HG03108 (cell line): ENCODE measurements around the gene PLAGL1.
A peak's percentile ranks its signal among the peaks of the same experiment; 100 is the strongest.
"Not testable (repeated sequence)": the region's sequence is repeated elsewhere in the genome, so short reads cannot be mapped to it uniquely, and the experiment has no call there.

ENCODE experiments used
- ATAC-seq: cut with Tn5 transposase; IDR thresholded peaks from one replicate; pipeline ENCODE4 v1.9.1; 2021; ENCODE audit warnings: moderate library complexity; ENCODE audit not compliant: unreplicated experiment

The PLAGL1 gene

GRCh38 chr6:144008120-144008811 lies at the start of gene PLAGL1:
PLAGL1 (minus strand) TSS chr6:144008259; CDS start chr6:143948136, 60,123 bp downstream.
- peak; percentile 58 for ATAC-seq

GRCh38 chr6:144055121-144055931 lies 47.3 kb upstream of the PLAGL1 start:
- peak; percentile 88 for ATAC-seq

DNA sequence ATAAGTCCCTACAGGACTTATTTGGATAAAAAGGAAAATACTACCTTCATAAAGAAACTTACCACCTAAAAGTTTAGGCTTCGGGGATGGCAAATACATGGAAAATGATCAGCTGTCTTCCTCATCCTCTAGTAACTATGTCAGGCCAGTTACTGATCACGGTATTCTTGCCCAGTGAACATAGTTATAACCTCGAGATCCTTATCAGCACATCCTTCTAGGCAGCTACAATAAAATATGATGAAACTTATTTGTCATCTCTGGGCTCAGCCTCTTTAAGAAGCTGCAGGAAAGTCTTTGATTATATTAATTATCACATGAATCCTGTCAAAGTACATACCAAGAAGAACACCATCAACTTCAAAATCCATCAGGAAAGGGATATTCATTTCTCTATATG lies 45.5 kb upstream of the PLAGL1 start:
- ATAC-seq: no peak

DNA sequence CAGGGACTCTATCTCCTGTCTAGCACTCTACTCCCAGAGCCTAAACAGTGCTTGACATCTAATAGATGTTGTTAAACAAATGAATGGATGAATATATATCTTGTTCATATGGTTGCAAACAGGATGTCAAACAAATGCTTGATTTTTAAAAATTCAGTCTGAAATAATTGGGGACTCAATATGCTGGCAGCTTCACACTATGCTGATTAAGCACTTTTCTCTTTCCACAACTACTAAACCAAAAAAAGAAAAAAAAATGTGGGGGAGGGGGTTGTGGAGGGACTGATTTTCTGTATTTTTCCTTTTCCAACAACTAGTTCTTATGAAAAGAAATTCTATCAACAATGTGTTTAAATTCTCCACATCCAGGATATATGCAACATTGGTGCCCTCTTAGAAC lies 44.4 kb upstream of the PLAGL1 start:
- ATAC-seq: no peak

GRCh38 chr6:144049386-144049785 lies 41.3 kb upstream of the PLAGL1 start:
- no peak for ATAC-seq

GRCh38 chr6:144047688-144048087 lies 39.6 kb upstream of the PLAGL1 start:
- no peak for ATAC-seq

DNA sequence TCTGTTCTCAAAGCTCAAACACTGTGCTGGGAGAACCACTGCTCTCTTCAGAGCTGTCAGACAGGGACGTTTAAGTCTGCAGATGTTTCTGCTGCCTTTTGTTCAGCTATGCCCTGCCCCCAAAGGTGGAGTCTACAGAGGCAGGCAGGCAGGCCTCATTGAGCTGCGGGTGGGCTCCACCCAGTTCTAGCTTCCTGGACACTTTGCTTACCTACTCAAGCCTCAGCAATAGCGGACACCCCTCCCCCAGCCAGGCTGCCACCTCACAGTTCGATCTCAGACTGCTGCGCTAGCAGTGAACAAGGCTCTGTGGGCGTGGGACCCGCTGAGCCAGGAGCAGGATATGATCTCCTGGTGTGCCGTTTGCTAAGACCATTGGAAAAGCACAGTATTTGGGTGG lies 38.6 kb upstream of the PLAGL1 start:
- not testable (repeated sequence) for ATAC-seq

DNA sequence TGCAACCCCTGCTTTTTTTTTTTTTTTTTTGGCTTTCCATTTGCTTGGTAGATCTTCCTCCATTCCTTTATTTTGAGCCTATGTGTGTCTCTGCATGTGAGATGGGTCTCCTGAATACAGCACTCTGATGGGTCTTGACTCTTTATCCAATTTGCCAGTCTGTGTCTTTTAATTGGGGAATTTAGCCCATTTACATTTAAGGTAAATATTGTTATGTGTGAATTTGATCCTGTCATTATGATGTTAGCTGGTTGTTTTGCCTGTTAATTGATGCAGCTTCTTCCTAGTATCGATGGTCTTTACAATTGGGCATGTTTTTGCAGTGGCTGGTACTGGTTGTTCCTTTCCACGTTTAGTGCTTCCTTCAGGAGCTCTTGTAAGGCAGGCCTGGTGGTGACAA lies 36.9 kb upstream of the PLAGL1 start:
- not testable (repeated sequence) for ATAC-seq

DNA sequence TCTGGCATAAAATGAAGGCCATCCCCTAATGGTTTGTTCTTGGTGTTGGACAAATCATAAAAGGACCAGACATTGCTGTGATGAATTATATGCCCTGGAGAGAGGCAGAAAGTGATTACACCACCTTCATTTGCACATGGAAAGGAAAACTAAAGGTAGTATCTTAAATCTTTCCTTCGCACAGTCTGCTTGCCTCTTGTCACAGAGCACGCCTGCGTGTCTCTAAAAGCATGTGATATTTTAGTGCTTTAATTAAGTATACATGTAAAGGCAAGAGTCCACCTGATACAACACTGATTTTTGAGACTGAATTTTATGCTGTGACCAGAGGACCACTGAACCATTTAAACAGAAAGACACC lies 28.8 kb upstream of the PLAGL1 start:
- ATAC-seq: peak; percentile 11

- ATAC-seq: peak; percentile 85
Observed at GRCh38 chr6:144036064-144036834, 28.2 kb upstream of the PLAGL1 start.

DNA sequence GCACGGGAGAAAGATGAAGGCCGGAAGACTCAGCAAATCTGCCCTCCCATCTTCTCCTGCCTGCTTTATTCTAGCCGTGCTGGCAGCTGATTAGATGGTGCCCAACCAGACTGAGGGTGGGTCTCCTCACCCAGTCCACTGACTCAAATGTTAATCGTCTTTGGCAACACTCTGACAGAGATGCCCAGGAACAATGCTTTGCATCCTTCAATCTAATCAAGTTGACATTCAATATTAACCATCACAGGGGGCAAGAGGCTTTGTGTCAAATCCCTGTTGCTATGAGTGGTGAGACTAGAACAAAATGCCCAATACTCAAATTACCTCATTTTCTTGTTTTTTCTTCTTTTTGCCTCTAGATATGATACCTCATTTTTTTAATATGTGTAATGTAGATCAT lies 27.4 kb upstream of the PLAGL1 start:
- no peak for ATAC-seq

- no peak for ATAC-seq
Observed at GRCh38 chr6:144033816-144034735, 26.0 kb upstream of the PLAGL1 start.

- ATAC-seq: no peak
Observed at GRCh38 chr6:144029452-144029851, 21.4 kb upstream of the PLAGL1 start.

- no peak for ATAC-seq
Observed at GRCh38 chr6:144027932-144028587, 20.0 kb upstream of the PLAGL1 start.

DNA sequence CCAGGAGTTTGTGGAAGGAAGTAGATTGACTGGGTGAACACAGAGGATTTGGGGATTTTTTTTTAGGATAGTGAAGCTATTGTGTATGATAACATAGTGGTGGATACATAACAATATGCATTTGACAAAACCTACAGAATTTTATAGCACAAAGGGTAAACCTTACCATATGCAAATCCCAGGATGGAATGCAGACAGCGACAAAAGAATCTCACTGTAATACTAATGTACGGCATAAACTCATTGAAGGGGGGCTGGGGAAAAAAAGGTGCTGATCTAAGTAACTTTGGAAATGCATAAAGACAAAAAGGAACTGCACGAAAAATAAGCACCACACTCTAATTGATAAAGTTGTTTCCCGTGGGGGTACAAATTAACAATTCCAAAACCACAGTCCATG lies 15.2 kb upstream of the PLAGL1 start:
- no peak for ATAC-seq

GRCh38 chr6:144019929-144020328 lies 11.9 kb upstream of the PLAGL1 start:
- no peak for ATAC-seq

DNA sequence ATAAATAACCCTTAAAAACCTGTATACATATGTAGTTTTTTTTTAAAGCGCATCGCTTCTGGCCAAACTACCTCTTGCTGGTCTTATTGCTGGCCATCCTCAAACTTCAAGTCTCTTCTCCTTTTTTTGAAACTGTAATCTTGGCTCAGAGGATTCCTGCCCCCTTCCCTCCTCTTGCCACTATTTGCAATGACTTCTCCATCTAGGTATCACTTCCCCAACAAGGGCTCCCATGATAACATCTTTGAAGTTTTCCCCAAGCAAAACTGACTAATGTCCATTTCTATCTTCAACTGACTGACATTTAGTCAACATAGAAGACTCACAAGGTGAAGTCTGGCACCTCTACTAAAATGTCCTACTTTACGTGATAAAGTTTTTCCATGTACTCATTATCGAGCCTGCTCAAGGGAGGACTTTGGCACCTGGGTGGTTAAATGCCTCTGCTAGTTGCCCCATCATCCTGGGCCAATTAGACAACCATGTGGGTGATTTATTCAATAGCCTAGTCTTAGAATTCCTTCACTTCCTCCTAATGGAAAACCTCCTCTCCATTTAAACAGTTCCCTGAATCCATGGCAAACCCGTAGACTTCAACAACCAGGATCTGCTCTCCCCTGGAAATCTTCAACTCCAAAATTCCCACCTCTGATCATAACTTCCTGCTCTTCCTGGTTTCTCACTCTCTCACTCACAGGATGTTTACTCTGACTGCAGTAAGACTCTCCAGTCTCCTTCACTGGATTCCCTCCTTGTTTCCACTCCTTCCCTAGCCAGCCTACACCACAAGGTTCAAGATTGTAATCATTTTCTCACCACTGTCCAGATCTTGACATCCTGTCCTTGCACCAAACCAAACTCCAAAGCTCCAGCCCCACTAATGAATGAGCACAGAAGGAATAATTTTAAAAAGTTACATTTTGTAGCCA lies 9.4 kb upstream of the PLAGL1 start:
- ATAC-seq: no peak

DNA sequence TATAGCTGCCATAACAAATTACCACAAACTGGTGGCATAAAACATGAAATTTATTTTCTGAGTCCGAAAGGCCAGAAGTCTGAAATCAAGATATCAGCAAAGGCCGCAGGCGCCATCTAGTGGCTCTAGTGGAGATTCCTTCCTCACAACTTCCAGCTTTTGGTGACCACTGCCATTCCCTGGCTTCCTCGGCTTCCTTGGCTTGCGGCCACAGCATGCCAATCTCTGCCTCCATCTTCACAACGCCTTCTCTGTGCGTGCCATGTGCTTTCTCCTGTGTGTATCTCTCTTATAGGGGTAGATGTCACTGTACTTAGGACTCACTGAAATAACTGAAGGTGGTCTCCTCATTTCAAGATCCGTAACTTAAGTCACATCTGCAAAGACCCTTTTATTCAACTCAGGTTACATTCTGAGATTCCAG lies 5.4 kb upstream of the PLAGL1 start:
- no peak for ATAC-seq

GRCh38 chr6:144012534-144012933 lies 4.5 kb upstream of the PLAGL1 start:
- no peak for ATAC-seq
